ENCODE data around the gene GCN1. TPM values are rescaled to one million over a fixed set of nuclear protein-coding genes. Genes with fewer than 3 reads are reported as not detected.

GCN1 gene
- total and polyA plus RNA-seq, 2 of the 8 experiments (the other 6 are each of a cell fraction or from before 2014, with no cell fraction given), result 61.4 to 133 TPM

GRCh38 chr12:120242275-120242799 lies 47.8 kb upstream of the GCN1 start (continued):
- TF ChIP-seq CHD7 (IDR thresholded peaks at IDR 0.05; ENCODE audit: insufficient replicate concordance, low read length), result no peak
- TF ChIP-seq CTBP2 (IDR thresholded peaks at IDR 0.05; ENCODE audit: borderline replicate concordance, insufficient read depth, insufficient read length, low read length), result no peak
- no peak for TF ChIP-seq NANOG (IDR thresholded peaks at IDR 0.05; ENCODE audit: insufficient read depth, low read depth, low read length, poor library complexity, severe bottlenecking)
- TF ChIP-seq FOSL1 (IDR thresholded peaks at IDR 0.05; ENCODE audit: insufficient read depth, low read depth, low read length), result no peak
- no peak for TF ChIP-seq KDM4A (IDR thresholded peaks at IDR 0.05; ENCODE audit: low read depth, low read length, severe bottlenecking)
- TF ChIP-seq SAP30 (IDR thresholded peaks at IDR 0.05; ENCODE audit: insufficient read depth, insufficient replicate concordance, low read length), result no peak
- TF ChIP-seq USF2 (IDR thresholded peaks at IDR 0.05; ENCODE audit: low read length), result no peak
- TF ChIP-seq POU5F1 (IDR thresholded peaks at IDR 0.05; ENCODE audit: low read depth, low read length), result no peak
- TF ChIP-seq KDM1A (IDR thresholded peaks at IDR 0.05; ENCODE audit: borderline replicate concordance, low read length), result no peak

All from H1 (cell line).